ENCODE results near the gene CNRIP1. TPM values are rescaled to one million over a fixed set of nuclear protein-coding genes. Genes with fewer than 3 reads are reported as not detected.
"Not testable (repeated sequence)": the region's sequence is repeated elsewhere in the genome, so short reads cannot be mapped to it uniquely, and the experiment has no call there.

The CNRIP1 gene
- total and polyA plus RNA-seq, 8 donors, result 16.9 to 50.8 (median 46.0) TPM

DNA sequence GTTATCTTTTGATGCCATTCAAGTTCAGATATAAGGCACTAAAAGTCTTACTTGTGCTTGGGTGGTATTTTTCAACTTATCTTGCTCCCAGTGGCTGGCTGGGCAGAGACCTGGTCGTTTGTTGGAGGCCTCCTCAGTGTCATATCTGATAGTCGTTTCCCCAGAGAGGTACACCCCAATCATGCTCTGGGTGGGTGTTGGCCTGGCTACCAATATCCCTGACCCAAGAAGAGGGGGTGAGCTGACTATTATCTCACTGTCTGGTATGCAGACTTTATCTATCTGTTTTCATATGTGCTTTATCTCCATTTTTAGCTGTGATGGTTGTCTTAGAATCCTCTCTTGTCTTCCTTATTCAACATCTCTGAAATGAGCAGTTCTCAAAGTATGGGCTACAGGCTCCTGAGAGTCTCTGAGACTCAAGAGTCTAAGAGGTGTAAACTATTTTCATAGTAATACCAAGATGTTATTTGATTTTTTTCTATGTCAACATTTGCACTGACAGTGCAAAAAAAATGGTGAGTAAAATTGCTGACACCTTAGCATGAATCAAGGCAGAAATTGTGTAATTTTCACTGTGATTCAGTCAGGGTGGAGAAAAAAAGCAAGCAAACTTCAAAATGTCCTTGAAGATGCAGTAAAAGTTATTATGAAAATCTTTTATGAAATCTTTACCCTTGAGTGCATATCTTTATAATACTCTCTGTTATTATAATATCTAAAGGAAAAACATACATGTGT, 33.1 kb upstream of the CNRIP1 start:
- peaks cover 0 to 8% of the 10 kb centered on the region in 2 donors for H3K4me1 ChIP-seq
- ATAC-seq (no peak), DNase-seq (no peak)
- H3K4me3 ChIP-seq, result no peak overlapping the region
- H3K27ac ChIP-seq, result no peak overlapping the region
- no peaks in the 10 kb centered on the region for H3K27me3 ChIP-seq
- TF ChIP-seq, protein P1, sequence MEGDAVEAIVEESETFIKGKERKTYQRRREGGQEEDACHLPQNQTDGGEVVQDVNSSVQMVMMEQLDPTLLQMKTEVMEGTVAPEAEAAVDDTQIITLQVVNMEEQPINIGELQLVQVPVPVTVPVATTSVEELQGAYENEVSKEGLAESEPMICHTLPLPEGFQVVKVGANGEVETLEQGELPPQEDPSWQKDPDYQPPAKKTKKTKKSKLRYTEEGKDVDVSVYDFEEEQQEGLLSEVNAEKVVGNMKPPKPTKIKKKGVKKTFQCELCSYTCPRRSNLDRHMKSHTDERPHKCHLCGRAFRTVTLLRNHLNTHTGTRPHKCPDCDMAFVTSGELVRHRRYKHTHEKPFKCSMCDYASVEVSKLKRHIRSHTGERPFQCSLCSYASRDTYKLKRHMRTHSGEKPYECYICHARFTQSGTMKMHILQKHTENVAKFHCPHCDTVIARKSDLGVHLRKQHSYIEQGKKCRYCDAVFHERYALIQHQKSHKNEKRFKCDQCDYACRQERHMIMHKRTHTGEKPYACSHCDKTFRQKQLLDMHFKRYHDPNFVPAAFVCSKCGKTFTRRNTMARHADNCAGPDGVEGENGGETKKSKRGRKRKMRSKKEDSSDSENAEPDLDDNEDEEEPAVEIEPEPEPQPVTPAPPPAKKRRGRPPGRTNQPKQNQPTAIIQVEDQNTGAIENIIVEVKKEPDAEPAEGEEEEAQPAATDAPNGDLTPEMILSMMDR (IDR thresholded peaks at IDR 0.05), result no peak
- intact Hi-C loops (cut with DNase I), result no loop called here
- no peaks in the 10 kb centered on the region for H3K9me3 ChIP-seq
- no peaks in the 10 kb centered on the region for H3K36me3 ChIP-seq

DNA sequence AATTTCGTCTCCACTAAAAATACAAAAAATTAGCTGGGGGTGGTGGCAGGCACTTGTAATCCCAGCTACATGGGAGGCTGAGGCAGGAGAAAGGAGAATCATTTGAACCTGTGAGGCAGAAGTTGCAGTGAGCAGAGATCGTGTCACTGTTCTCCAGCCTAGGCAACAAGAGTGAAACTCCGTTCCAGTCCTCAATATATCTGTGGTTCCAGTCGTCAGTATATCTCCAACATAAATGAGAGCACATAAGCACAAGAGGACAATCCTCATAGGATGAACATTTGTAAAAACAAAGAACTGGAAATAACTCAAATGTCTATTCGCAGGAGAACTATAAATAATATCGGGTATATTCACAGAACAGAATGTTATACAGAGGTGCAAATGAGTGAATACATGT, 32.2 kb upstream of the CNRIP1 start:
- DNase-seq (no peak), ATAC-seq (no peak)
- H3K9me3 ChIP-seq, result no peaks in the 10 kb centered on the region
- no peaks in the 10 kb centered on the region for H3K36me3 ChIP-seq
- H3K27ac ChIP-seq, result no peak overlapping the region
- peaks cover 0 to 8% of the 10 kb centered on the region in 2 donors for H3K4me1 ChIP-seq
- TF ChIP-seq, protein P1 (IDR thresholded peaks at IDR 0.05), result no peak
- H3K27me3 ChIP-seq, result no peaks in the 10 kb centered on the region
- no peak overlapping the region for H3K4me3 ChIP-seq
- intact Hi-C loops (cut with DNase I), result no loop called here

DNA sequence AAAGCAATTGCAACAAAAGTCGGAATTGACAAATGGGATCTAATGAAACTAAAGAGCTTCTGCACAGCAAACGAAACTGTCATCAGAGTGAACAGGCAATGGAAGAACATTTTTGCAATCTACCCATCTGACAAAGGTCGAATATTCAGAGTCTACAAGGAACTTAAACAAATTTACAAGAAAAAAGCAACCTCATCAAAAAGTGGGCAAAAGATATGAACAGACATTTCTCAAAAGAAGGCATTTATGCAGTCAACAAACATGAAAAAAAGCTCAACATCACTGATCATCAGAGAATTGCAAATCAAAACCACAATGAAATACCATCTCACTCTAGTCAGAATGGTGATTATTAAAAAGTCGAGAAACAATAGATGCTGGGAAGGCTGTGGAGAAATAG, 29.3 kb upstream of the CNRIP1 start:
- H3K27me3 ChIP-seq; H3K27ac ChIP-seq; ATAC-seq; DNase-seq; H3K9me3 ChIP-seq; H3K4me1 ChIP-seq; H3K36me3 ChIP-seq; H3K4me3 ChIP-seq; intact Hi-C loops (cut with DNase I): not testable (repeated sequence)

DNA sequence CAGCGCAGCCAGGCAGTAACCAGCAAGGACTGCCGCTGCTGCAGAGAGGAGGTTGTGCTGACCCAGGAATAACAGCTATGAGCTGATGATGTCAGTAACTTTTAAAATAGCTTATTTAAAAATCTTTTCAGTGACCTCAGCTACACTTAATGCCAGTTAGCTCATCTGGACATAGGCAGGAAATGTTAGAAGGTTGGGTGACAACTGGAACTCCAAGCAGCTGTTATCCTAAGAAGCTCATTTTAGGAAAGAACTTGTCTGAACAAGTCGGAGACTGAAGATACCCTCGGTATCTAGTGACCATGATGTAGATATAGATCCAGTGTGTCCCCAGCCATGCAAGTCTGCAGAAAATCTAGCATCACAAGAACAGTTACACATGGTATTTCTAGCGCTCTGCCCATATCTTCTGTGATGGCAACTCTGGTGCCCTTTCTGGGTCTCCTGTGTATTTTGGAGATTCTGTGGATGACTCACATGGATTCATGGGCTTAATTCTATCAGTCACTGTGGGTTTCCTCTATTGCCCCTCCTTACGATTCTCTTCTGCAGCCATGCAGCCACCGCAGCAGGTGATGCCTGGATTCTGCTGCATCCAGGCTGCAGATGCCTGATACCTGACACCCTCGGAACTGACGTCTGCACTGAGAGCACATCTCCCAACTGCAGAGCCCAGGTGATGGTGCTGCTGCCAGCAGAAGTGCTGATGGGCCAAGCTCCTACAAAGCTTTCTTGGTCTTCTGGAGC, 25.6 kb upstream of the CNRIP1 start:
- H3K4me3 ChIP-seq, result no peak overlapping the region
- intact Hi-C loops (cut with DNase I), result no loop called here
- H3K27ac ChIP-seq, result no peak overlapping the region
- no peak for ATAC-seq
- H3K4me1 ChIP-seq, result peaks cover 0 to 11% of the 10 kb centered on the region in 2 donors
- H3K36me3 ChIP-seq, result no peaks in the 10 kb centered on the region
- TF ChIP-seq, protein P1 (IDR thresholded peaks at IDR 0.05), result no peak
- H3K27me3 ChIP-seq, result no peaks in the 10 kb centered on the region
- no peaks in the 10 kb centered on the region for H3K9me3 ChIP-seq
- no peak for DNase-seq

DNA sequence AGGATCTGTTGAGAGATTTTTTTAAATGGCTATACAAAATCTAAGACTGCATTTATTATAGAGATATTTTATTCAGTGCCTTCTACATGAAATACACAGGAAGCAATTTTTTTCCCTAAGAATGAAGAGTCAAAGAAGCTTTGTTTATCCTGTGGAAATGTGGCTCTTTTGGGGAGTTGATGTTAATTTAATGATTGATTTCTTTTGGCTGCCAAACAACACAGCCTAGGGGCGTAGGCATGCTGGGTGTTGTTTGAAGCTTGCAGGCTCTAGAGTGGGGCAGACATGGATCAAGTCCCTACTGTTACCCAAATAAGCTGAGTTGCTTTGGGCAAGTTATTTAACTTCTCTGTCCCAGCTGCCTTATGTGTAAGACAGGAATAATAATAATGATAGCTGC, 24.3 kb upstream of the CNRIP1 start:
- Histone ChIP-seq H3K9me3 (no peaks in the 10 kb centered on the region), H3K27ac (no peak overlapping the region), H3K36me3 (no peaks in the 10 kb centered on the region), H3K4me1 (peaks cover 0 to 11% of the 10 kb centered on the region in 2 donors), H3K4me3 (no peak overlapping the region), H3K27me3 (no peaks in the 10 kb centered on the region)
- intact Hi-C loops (cut with DNase I), result no loop called here
- no peak for DNase-seq
- TF ChIP-seq, protein P1 (IDR thresholded peaks at IDR 0.05), result no peak
- ATAC-seq, result no peak
